ENCODE results near the gene MDFIC.

GRCh38 chr7:115005251-115005650 is 83.4 kb downstream of the MDFIC start:
- no peak for TF ChIP-seq POLR2AphosphoS5 (IDR thresholded peaks at IDR 0.05; ENCODE audit: low read depth)
- no peak for TF ChIP-seq CTCF (conservative IDR thresholded peaks at IDR 0.05; ENCODE audit: low read depth in 2 of 2)
- no peak for TF ChIP-seq ZNF114 (CRISPR knock-in tag; IDR thresholded peaks at IDR 0.05)
- TF ChIP-seq EZH2 (IDR thresholded peaks at IDR 0.05; ENCODE audit: low read depth, unreplicated experiment) = no peak
- TF ChIP-seq JUNB (IDR thresholded peaks at IDR 0.05; ENCODE audit: unreplicated experiment) = no peak
- TF ChIP-seq EZH2phosphoT487 (IDR thresholded peaks at IDR 0.05; ENCODE audit: unreplicated experiment) = no peak
- TF ChIP-seq REST (IDR thresholded peaks at IDR 0.05; ENCODE audit: unreplicated experiment) = no peak
- TF ChIP-seq CREB1 (CRISPR knock-in tag; IDR thresholded peaks at IDR 0.05; ENCODE audit: low read depth) = no peak
- no peak for TF ChIP-seq ZNF331 (CRISPR knock-in tag; IDR thresholded peaks at IDR 0.05; ENCODE audit: low read depth)
- TF ChIP-seq ETS1 (IDR thresholded peaks at IDR 0.05) = no peak
- no peak for TF ChIP-seq STAT1 (IDR thresholded peaks at IDR 0.05; ENCODE audit: unreplicated experiment)
